Glomerular visceral epithelial cell (primary cell): ENCODE measurements around the gene CST5.
A peak's percentile ranks its signal among the peaks of the same experiment; 100 is the strongest.

ENCODE experiments used
- DNase-seq: peaks from one replicate; pipeline ENCODE4 v3.0.0-alpha.2; 2016; ENCODE audit errors: extremely low spot score

CST5 gene

GRCh38 chr20:23841693-23842092, 37.9 kb downstream of the CST5 start:
- DNase-seq = no peak

GRCh38 chr20:23835716-23836115, 43.8 kb downstream of the CST5 start:
- no peak for DNase-seq

- DNase-seq = peak; percentile 14
Measured at GRCh38 chr20:23832775-23833513, 46.6 kb downstream of the CST5 start.

- DNase-seq = peak; percentile 66
Measured at GRCh38 chr20:23831961-23832360, 47.6 kb downstream of the CST5 start.

GRCh38 chr20:23826541-23827021, 53.0 kb downstream of the CST5 start, which contains the start of gene CST2:
Gene CST2, minus strand, starts transcription at chr20:23826729. Its CDS starts 69 bp downstream, at chr20:23826660.
- DNase-seq = no peak
